IgD-negative memory B cell (primary cell): ENCODE measurements around the gene FBP1. TPM values are rescaled to one million over a fixed set of nuclear protein-coding genes. Genes with fewer than 3 reads are reported as not detected.
"Not testable (repeated sequence)": the region's sequence is repeated elsewhere in the genome, so short reads cannot be mapped to it uniquely, and the experiment has no call there.

Source experiments
- H3K27ac Mint-ChIP-seq, 3 donors: one replicate each; pipeline ENCODE4 v1.8.0; 2020 to 2022; ENCODE audit warnings: mild to moderate bottlenecking in 3 of 3, mixed read lengths in 3 of 3, moderate library complexity in 1 of 3
- H3K27me3 Mint-ChIP-seq: one replicate; pipeline ENCODE4 v1.8.0; 2021; ENCODE audit warnings: mixed read lengths
- H3K36me3 Mint-ChIP-seq: one replicate; pipeline ENCODE4 v1.8.0; 2020; ENCODE audit warnings: mild to moderate bottlenecking, mixed read lengths
- H3K4me1 Mint-ChIP-seq, 3 donors: one replicate each; pipeline ENCODE4 v1.8.0; 2020 to 2022; ENCODE audit warnings: mixed read lengths in 3 of 3, mild to moderate bottlenecking in 1 of 3
- H3K4me3 Mint-ChIP-seq, 4 donors: one replicate each; pipeline ENCODE4 v1.8.0; 2020 to 2022; ENCODE audit warnings: mild to moderate bottlenecking in 4 of 4, mixed read lengths in 4 of 4, moderate library complexity in 3 of 4
- H3K9me3 Mint-ChIP-seq, 3 donors: one replicate each; pipeline ENCODE4 v1.8.0; 2020 to 2021; ENCODE audit warnings: mixed read lengths in 3 of 3, mild to moderate bottlenecking in 1 of 3
- polyA plus RNA-seq: library from polyadenylated mRNA; unstranded; fragments of 300-500 nt; fragmentation: Illumina TruSeq; gene quantifications from one replicate; pipeline ENCODE4 v1.2.3, GENCODE V29; 2021

FBP1 gene
- polyA plus RNA-seq, 1 donor from 2014 or later: 7.1 TPM

DNA sequence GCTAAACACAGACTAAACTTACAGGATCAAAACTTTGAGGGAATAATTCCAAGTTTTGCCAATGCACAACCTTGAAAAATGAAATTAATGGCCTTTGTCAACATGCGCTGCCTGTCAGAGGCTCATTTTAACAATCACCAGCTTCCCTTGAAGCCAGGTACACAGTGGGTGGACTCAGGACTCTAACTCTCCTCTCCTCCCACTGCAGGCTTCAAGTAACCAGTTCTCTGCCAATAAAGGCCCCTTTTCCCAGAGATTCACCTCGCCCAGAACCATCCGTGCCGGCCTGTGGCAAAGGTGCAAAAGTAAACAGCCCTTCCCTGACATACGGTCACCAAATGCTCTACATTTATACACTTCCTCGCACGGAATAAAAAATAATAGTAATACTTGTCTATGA is 27.2 kb downstream of the FBP1 start:
- Mint-ChIP-seq H3K27me3 (peaks cover 2% of the 10 kb centered on the region), H3K9me3 (no peaks in the 10 kb centered on the region), H3K27ac (no peak overlapping the region), H3K36me3 (no peaks in the 10 kb centered on the region), H3K4me1 (peaks cover 0 to 3% (median 0%) of the 10 kb centered on the region in 3 donors), H3K4me3 (no peak overlapping the region)

DNA sequence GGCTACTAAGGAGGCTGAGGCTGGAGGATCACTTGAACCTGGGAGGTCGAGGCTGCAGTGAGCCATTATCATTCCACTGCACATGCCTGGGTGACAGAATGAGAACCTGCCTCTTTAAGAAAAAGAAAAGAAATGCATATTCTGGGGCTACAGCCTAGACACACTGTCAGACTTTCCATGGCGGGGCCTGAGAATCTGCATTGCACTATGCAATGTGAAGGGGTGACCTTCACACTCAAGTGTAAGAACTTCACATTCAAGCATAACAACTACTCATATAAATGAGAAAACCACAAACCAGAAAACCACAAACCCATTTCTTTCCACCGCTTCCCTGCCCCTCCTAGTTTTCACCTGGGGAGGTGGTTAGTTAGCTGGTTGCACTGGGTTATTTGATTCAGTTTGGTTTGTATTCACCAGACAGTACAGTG is 27.7 kb downstream of the FBP1 start:
- H3K27ac Mint-ChIP-seq: no peak overlapping the region

DNA sequence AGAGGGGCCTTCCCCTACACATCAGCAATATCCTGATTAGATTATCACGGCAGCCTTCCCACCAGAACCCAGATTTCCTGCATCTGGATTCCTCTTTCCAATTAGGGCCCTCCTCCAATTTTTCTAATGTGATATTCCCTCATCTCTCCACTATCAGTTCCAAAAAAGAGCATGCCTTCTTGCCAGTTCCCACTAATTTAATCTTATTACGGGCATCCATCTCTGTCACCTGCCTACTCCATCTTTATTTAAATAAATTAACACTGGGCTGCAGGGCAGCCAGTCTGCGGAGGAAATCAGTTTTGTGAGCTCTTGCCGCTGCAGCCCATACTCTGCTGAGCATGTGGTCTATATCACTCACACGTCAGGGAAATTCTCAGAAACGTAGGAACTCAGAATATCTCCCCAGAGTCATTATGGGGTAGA is 29.1 kb downstream of the FBP1 start:
- peaks cover 2% of the 10 kb centered on the region for H3K27me3 Mint-ChIP-seq
- H3K9me3 Mint-ChIP-seq: no peaks in the 10 kb centered on the region
- H3K4me1 Mint-ChIP-seq: peaks cover 0 to 3% (median 0%) of the 10 kb centered on the region in 3 donors
- H3K27ac Mint-ChIP-seq: no peak overlapping the region
- H3K4me3 Mint-ChIP-seq: peak overlapping the region in 1 of 4 donors; percentile 50
- no peaks in the 10 kb centered on the region for H3K36me3 Mint-ChIP-seq

More for the DNA sequence above, 27.7 kb downstream of the FBP1 start:
- H3K4me3 Mint-ChIP-seq: no peak overlapping the region
- H3K9me3 Mint-ChIP-seq: no peaks in the 10 kb centered on the region
- peaks cover 2% of the 10 kb centered on the region for H3K27me3 Mint-ChIP-seq
- no peaks in the 10 kb centered on the region for H3K36me3 Mint-ChIP-seq
- peaks cover 0 to 3% (median 0%) of the 10 kb centered on the region in 3 donors for H3K4me1 Mint-ChIP-seq

DNA sequence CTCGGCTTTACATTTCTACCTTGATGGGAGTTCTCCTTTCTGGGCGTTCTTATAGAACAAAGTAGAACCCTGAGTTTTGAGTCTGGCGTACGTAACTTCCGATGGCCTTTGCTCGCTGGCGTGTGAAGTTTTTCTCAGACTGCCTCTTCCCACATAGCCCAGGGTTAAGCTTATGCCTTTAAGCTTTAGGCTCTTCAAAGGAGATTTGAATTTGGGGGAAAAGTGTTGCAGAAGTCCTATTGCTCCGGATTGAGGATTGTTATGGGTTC is 32.0 kb downstream of the FBP1 start:
- Mint-ChIP-seq H3K4me1 (peaks cover 0 to 6% (median 5%) of the 10 kb centered on the region in 3 donors), H3K9me3 (no peaks in the 10 kb centered on the region), H3K27ac (no peak overlapping the region), H3K27me3 (peaks cover 6% of the 10 kb centered on the region), H3K36me3 (no peaks in the 10 kb centered on the region), H3K4me3 (no peak overlapping the region)

DNA sequence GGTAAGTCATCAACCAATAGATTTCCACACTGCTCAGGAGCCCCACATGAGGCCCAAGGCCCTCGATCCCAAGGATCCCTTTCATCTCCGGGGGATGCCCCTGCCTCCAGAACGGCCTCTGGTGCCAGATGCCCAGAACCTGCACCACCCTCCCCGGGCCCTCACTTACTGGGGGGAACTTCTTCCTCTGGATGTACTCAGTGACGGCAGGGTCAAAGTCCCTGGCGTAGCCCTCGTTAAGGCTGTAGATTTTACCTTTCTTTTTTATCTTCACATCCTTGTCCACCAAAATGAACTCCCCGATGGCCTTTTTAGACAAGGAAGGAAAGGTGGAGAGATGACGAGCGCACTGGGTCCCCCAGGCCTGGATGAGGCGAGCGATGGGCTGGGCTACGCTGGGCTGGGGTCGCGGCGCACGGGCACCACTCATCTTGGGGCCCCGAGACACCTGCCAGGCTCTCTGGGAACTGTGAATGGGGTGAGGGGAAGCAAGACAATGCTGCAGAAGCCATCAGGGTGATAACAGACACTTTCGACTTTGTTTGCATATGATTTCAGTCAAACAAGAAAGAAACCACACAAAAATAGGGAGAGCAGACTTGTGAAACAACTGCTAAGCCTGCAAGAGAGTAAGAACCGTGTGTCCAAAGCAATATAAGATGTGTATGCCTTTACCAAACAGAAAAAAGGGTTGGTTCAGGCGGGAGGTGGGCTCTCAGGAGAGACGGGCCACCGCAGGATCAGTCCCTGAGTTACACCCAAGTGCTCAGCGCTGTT is 32.5 kb downstream of the FBP1 start:
- Mint-ChIP-seq H3K4me3 (peak overlapping the region in 1 of 4 donors; percentile 68), H3K27ac (no peak overlapping the region), H3K4me1 (peaks cover 0 to 6% (median 2%) of the 10 kb centered on the region in 3 donors), H3K9me3 (no peaks in the 10 kb centered on the region), H3K27me3 (peaks cover 6% of the 10 kb centered on the region), H3K36me3 (no peaks in the 10 kb centered on the region)

DNA sequence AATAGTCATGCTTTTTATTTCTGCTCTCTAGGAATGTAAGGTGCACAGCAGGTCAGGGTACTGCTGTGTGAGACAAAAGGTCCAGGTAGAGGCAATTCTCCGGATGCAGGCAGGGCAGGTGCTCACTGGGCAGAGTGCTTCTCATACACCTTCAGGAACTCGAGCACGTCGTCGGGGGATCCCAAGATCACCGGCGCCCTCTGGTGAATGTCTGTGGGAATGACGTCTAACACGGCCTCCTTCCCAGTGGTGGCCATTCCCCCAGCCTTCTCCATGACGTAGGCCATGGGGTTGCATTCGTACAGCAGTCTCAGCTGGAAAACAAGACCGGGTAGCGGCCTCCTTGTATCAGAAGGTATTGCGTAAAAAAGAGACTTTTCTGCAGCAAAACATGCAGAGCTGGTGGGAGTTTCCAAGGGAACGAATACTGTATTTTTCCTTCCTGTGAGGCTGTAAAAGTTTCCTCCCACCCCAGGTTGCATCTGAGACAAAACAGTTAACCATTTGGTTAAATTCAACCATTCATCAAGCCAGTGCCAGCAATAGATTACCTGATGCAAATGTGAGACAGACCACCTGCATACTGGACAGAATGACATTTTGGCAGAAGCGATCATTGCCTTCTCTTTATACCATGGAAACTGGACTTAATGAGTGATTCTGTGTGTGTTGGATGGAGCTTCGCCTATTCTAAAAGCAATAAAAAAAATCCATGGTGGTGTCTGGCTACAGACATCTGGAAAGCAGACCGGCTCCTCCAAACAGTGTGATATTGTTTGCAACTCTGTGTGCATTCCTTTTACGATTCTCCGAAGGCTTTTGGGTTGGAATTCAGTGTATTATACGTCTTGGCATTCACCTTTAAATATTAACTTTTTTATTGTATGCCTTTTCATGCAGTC is 35.8 kb downstream of the FBP1 start:
- Mint-ChIP-seq H3K4me1 (peaks cover 0 to 6% (median 2%) of the 10 kb centered on the region in 3 donors), H3K9me3 (no peaks in the 10 kb centered on the region), H3K36me3 (no peaks in the 10 kb centered on the region), H3K27me3 (peaks cover 6% of the 10 kb centered on the region), H3K4me3 (no peak overlapping the region), H3K27ac (no peak overlapping the region)

DNA sequence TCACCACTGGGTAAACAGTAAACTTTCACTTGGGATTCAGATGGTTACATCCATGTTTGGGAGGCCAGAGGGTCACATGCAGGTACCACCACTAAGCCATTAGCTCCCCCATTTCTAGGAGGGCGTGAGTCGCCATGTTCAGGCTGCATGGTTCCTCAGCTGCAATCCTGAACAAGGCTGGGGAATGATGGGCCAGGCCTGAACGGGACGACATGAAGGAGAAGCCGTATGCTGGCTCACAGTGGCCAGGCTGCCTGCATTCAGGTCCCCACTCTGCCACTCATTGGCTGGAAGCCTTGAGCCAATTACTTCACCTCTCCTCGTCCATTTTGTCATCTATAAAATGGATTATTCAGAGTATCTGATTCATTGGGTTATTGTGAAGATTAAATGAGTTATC is 36.7 kb downstream of the FBP1 start:
- peak overlapping the region in 1 of 4 donors; percentile 11 for H3K4me3 Mint-ChIP-seq
- H3K36me3 Mint-ChIP-seq: no peaks in the 10 kb centered on the region
- peaks cover 0 to 6% (median 2%) of the 10 kb centered on the region in 3 donors for H3K4me1 Mint-ChIP-seq
- H3K9me3 Mint-ChIP-seq: no peaks in the 10 kb centered on the region
- no peak overlapping the region for H3K27ac Mint-ChIP-seq
- H3K27me3 Mint-ChIP-seq: peaks cover 6% of the 10 kb centered on the region

DNA sequence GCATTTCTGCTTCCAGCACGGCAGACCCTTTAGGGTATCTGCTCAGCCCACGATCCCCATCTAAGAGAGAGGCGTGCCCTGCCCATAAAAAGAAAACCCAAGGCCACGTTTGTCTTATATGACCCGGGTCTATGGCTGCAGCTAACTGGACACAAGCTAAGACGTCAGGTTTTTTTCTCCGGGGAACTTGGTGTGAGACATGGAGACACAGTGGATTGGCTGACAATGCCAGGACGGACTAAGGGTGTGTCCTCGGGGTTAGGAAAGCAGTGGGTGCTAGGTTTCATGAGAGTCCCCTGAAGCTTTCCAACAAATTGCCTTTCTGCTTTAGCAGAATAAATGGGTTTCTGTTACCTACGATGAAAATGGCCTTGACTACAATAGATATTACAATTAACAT is 38.6 kb downstream of the FBP1 start:
- H3K9me3 Mint-ChIP-seq: no peaks in the 10 kb centered on the region
- H3K27me3 Mint-ChIP-seq: peaks cover 6% of the 10 kb centered on the region
- no peak overlapping the region for H3K27ac Mint-ChIP-seq
- no peaks in the 10 kb centered on the region for H3K36me3 Mint-ChIP-seq
- H3K4me1 Mint-ChIP-seq: peaks cover 0 to 6% (median 2%) of the 10 kb centered on the region in 3 donors
- H3K4me3 Mint-ChIP-seq: no peak overlapping the region

DNA sequence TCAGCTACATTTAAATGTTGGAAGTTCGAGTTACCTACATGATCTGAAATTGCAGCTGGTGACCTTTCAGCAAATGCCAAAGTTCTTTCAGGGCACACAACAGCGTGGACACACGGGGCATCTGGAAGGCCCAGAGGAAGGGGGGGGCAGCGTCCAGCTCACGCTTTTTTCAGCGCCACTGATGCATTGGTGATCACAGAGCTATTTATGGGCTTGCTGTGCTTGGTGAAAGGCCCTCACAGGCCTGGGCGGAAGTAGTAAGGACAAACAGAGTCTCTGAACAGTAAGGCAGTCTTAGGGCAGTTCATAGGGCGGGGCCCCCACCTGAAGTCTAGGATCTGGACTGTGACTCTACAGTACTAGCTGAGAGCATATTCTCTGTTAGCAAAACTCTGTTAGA is 39.1 kb downstream of the FBP1 start:
- no peaks in the 10 kb centered on the region for H3K36me3 Mint-ChIP-seq
- H3K4me3 Mint-ChIP-seq: no peak overlapping the region
- no peaks in the 10 kb centered on the region for H3K9me3 Mint-ChIP-seq
- no peak overlapping the region for H3K27ac Mint-ChIP-seq
- peaks cover 0 to 6% (median 2%) of the 10 kb centered on the region in 3 donors for H3K4me1 Mint-ChIP-seq
- peaks cover 6% of the 10 kb centered on the region for H3K27me3 Mint-ChIP-seq

DNA sequence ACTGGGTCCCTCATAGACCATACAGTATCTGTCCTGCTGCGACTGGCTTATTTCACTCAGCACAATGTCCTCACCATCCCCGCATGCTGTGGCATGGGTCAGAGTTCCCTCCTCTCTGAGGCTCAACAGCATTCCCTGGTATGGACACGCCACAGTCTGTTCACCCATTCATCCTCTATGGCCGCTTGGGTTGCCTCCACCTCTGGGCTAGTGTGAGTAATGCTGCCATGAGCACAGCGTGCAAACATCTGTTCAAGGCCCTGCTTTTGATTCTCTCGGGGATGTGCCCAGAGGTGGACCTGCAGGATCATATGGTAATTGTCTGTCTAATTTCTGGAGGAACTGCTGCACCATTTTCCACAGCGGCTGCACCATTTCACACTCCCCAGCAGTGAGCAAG is 40.2 kb downstream of the FBP1 start:
- Mint-ChIP-seq H3K27me3 (peaks cover 5% of the 10 kb centered on the region), H3K9me3 (no peaks in the 10 kb centered on the region), H3K36me3 (no peaks in the 10 kb centered on the region), H3K27ac (peak overlapping the region in 1 of 3 donors; percentile 77), H3K4me3 (peak overlapping the region in 1 of 4 donors; percentile 23), H3K4me1 (peaks cover 0 to 6% (median 2%) of the 10 kb centered on the region in 3 donors)

DNA sequence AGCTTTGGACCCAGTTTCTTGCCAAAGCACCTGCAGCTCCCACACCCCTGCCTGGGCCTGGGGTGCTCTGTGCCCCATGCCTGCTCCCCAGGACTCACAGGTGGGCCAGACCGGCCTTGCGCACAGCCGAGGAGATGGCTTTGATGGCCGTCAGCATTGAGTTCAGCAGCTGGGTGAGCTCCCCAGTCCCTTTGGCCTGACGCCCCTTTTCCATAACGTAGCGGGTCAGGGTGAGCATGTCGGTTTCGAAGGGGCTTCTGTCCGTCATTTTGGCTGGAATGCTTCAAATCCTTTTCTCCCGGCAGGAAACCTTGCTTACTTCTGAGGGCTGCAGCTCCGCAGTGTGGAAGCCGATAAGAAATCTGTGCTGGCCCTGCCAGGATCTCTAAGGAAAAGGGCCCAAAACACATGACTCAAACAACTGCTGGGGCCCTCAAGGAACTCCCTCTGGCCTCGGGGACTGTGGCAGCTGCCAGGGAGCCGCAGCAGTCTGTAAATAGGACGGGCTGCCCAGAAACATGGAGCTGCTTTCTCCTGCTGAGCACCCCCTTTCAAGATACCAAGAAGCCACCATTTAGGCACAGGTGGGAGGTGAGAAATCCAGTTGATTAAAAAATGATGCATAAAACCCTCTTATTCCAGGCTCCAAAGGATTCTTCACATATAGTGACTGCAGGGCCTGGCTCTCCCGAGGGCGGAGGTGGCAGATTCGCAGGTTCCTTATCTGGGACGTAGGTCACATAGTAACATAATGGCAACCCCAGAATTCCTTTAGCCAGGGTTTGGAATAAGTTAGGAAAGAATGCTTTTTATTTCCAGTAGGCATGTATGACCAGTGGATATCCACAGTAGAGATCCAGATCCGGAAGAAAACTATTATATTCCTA is 45.6 kb downstream of the FBP1 start, which contains the start of gene FBP2:
TSS of gene FBP2 (minus strand) at position 366 of the 887 bp plus-strand sequence. CDS start at position 268, 98 bp downstream.
- Mint-ChIP-seq H3K4me1 (no peaks in the 10 kb centered on the region), H3K27ac (peak within 1 kb of the TSS in 1 of 3 donors; percentile 12), H3K4me3 (no peak within 1 kb of the TSS), H3K9me3 (no peaks in the 10 kb centered on the region), H3K36me3 (no peaks in the 10 kb centered on the region), H3K27me3 (peaks cover 2% of the 10 kb centered on the region)

DNA sequence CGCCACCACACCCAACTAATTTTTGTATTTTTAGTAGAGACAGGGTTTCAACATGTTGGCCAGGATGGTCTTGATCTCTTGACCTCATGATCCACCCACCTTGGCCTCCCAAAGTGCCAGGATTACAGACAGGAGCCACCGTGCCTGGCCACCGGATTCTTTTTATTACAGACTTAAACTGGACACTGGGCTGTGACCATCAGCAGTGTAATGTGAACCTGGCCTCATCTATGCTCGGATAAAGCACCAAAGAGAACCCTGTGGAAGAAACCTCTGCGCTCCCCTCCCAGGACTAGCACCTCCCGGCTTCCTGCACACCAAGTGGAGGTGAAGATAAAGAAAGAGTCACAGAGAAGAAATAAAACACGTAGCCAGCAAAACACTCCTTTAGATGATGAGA is 46.6 kb downstream of the FBP1 start:
- not testable (repeated sequence) for H3K27ac Mint-ChIP-seq, H3K36me3 Mint-ChIP-seq, H3K27me3 Mint-ChIP-seq, H3K4me1 Mint-ChIP-seq, H3K9me3 Mint-ChIP-seq, H3K4me3 Mint-ChIP-seq

DNA sequence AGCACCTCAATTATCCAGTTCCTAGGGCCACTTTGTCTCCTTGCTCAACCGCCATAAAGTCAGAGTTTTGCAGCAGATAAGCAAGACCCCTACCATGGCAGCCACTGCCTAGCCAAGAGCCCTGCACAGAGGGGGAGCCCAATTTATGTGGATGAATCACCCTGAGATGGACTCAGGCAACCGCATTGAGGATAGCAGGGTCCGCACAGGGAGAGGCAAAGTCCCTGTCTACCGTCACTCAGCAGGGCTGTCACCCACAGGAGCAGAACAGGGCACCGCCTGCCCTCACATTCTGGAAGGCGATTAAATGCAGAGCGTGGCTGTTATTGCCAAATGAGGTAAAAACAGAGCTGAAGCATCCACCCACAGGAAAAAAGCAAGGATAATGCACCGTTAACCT is 47.4 kb downstream of the FBP1 start:
- Mint-ChIP-seq H3K27ac (no peak overlapping the region), H3K4me3 (peak overlapping the region in 1 of 4 donors; percentile 12), H3K4me1 (peaks cover 0 to 1% (median 0%) of the 10 kb centered on the region in 3 donors), H3K36me3 (no peaks in the 10 kb centered on the region), H3K9me3 (no peaks in the 10 kb centered on the region), H3K27me3 (peaks cover 2% of the 10 kb centered on the region)

DNA sequence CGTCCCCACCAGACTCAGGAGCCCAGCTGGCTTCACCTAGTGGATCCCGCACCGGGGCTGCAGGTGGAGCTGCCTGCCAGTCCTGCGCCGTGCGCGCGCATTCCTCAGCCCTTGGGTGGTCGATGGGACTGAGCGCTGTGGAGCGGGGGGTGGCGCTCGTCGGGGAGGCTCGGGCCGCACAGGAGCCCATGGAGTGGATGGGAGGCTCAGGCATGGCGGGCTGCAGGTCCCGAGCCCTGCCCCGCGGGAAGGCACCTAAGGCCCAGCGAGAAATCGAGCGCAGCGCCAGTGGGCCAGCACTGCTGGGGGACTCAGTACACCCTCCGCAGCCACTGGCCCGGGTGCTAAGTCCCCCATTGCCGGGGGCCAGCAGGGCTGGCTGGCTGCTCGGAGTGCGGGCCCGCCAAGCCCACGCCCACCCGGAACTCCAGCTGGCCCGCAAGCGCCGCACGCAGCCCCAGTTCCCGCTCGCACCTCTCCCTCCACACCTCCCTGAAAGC is 48.2 kb downstream of the FBP1 start:
- H3K36me3 Mint-ChIP-seq, H3K4me1 Mint-ChIP-seq, H3K9me3 Mint-ChIP-seq, H3K27me3 Mint-ChIP-seq, H3K27ac Mint-ChIP-seq, H3K4me3 Mint-ChIP-seq: not testable (repeated sequence)
